Endodermal cell (in vitro differentiated cells): ENCODE results near the gene CADM1. TPM values are rescaled to one million over a fixed set of nuclear protein-coding genes. Genes with fewer than 3 reads are reported as not detected.

Experiments used
- DNase-seq: peaks from one replicate; pipeline ENCODE4 v3.0.0-alpha.2; 2017
- H3K27ac ChIP-seq: 2 replicates; pipeline ENCODE4 v1.5.1; 2013; ENCODE audit warnings: mild to moderate bottlenecking, low read depth, low read length, moderate library complexity
- H3K27me3 ChIP-seq: 2 replicates; pipeline ENCODE4 v1.6.1; 2013; ENCODE audit warnings: mild to moderate bottlenecking, low read length, moderate library complexity; ENCODE audit not compliant: insufficient read depth, control insufficient read depth, poor library complexity, severe bottlenecking
- H3K36me3 ChIP-seq: 2 replicates; pipeline ENCODE4 v1.7.0; 2013; ENCODE audit warnings: mild to moderate bottlenecking, low read length, moderate library complexity; ENCODE audit not compliant: control insufficient read depth, insufficient read depth
- H3K4me1 ChIP-seq: one replicate; pipeline ENCODE4 v1.7.0; 2013; ENCODE audit warnings: low read length; ENCODE audit not compliant: control insufficient read depth, insufficient read depth
- H3K4me3 ChIP-seq: 2 replicates; pipeline ENCODE4 v1.5.1; 2013; ENCODE audit warnings: mild to moderate bottlenecking, low read length, moderate library complexity
- H3K9ac ChIP-seq: 2 replicates; pipeline ENCODE4 v1.6.1; 2013; ENCODE audit warnings: mild to moderate bottlenecking, low read length, moderate library complexity; ENCODE audit not compliant: poor library complexity, severe bottlenecking; ENCODE audit errors: extremely low read depth
- H3K9me3 ChIP-seq: 2 replicates; pipeline ENCODE4 v1.6.1; 2013; ENCODE audit warnings: mild to moderate bottlenecking, low read length, moderate library complexity; ENCODE audit not compliant: control insufficient read depth
- H3K27ac Mint-ChIP-seq: 2 replicates; pipeline ENCODE4 v1.8.0; 2020; ENCODE audit warnings: mixed read lengths
- H3K27me3 Mint-ChIP-seq: 2 replicates; pipeline ENCODE4 v1.8.0; 2021; ENCODE audit warnings: mild to moderate bottlenecking, mixed read lengths; ENCODE audit not compliant: insufficient read depth
- H3K36me3 Mint-ChIP-seq: 2 replicates; pipeline ENCODE4 v1.8.0; 2020; ENCODE audit warnings: low read depth, mixed read lengths
- H3K4me1 Mint-ChIP-seq: 2 replicates; pipeline ENCODE4 v1.8.0; 2020; ENCODE audit warnings: mixed read lengths
- H3K4me3 Mint-ChIP-seq: 2 replicates; pipeline ENCODE4 v1.8.0; 2020; ENCODE audit warnings: mild to moderate bottlenecking, moderate library complexity, mixed read lengths
- H3K9me3 Mint-ChIP-seq: 2 replicates; pipeline ENCODE4 v1.8.0; 2020; ENCODE audit warnings: mild to moderate bottlenecking, mixed read lengths
- CTCF ChIP-seq: fragments of 200-600 bp; sonication (generic); conservative IDR thresholded peaks from 2 replicates; pipeline ENCODE4 v1.5.0; 2021; ENCODE audit warnings: antibody characterized with exemption, mild to moderate bottlenecking
- WGBS, 2 experiments: methylation state at CpG; one replicate each; pipeline versions ENCODE4 v1.1.5 to v1.1.7; 2013; ENCODE audit warnings: missing lambda C conversion rate in 2 of 2, mixed read lengths in 1 of 2; ENCODE audit not compliant: insufficient coverage in 1 of 2, insufficient read length in 1 of 2; 5-methylcytosine and 5-hydroxymethylcytosine counted together
- total RNA-seq, 2 donors: library from RNA; stranded (reverse); fragmentation: NEBNext Ultra II Directional in 1 of 2; extraction: Animal tissue kit (Norgen Biotek cat#: 25700) in 1 of 2; gene quantifications; 2 replicates in 1 of 2; 3 replicates in 1 of 2; pipeline ENCODE4 v1.2.1, GENCODE V29; 2021

CADM1 gene
- total RNA-seq, 2 donors from 2014 or later = 76.3 to 88.2 TPM

DNA sequence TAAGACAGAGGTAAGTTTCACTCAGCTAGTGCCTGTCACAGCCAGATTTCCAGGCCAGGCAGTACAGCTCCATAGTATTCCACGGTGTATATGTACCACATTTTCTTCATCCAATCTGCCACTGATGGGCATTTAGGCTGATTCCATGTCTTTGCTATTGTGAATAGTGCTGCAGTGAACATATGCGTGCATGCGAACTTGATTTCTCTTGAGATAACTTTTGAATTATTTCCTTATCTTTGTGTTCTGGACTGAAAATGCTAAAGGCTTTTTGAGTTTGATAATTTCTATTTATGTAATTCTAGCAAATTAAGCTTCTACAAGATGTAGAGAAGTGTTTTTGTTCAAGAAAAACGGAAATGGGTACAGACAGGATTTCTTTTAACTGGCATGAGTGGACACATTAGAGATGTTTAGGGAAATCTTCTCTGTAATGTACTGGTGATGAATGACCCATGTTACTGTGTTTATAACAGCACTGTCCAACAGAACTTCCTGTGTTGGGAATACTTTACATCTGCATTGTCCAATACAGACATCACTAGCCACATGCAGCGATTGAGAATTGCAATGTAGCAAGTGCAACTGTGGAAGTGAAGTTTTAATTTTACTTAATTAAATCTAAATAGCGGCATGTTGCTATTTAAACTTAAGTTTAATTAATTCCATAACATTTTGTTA is 151.3 kb downstream of the CADM1 start:
- DNase-seq = no peak
- H3K9ac ChIP-seq = no peak overlapping the region
- no peak overlapping the region for H3K27ac Mint-ChIP-seq
- H3K27me3 Mint-ChIP-seq = no peaks in the 10 kb centered on the region
- H3K4me1 Mint-ChIP-seq = peaks cover 28% of the 10 kb centered on the region
- no peak overlapping the region for H3K4me3 Mint-ChIP-seq
- H3K9me3 ChIP-seq = no peaks in the 10 kb centered on the region
- H3K4me3 ChIP-seq = no peak overlapping the region
- H3K9me3 Mint-ChIP-seq = no peaks in the 10 kb centered on the region
- no peak for TF ChIP-seq CTCF
- no peaks in the 10 kb centered on the region for H3K36me3 Mint-ChIP-seq
- peaks cover 8% of the 10 kb centered on the region for H3K4me1 ChIP-seq
- WGBS, 2 experiments = 91 to 100% methylated on average over 2 to 6 of the region's 6 CpGs
- no peaks in the 10 kb centered on the region for H3K27me3 ChIP-seq
- H3K27ac ChIP-seq = no peak overlapping the region
- H3K36me3 ChIP-seq = no peaks in the 10 kb centered on the region

- H3K36me3 Mint-ChIP-seq = no peaks in the 10 kb centered on the region
- H3K36me3 ChIP-seq = no peaks in the 10 kb centered on the region
- no peaks in the 10 kb centered on the region for H3K9me3 Mint-ChIP-seq
- H3K27ac ChIP-seq = no peak overlapping the region
- H3K4me3 Mint-ChIP-seq = no peak overlapping the region
- DNase-seq = no peak
- H3K27me3 ChIP-seq = no peaks in the 10 kb centered on the region
- 93 to 94% methylated on average over 3 to 7 of the region's 7 CpGs for WGBS, 2 experiments
- no peak overlapping the region for H3K27ac Mint-ChIP-seq
- no peaks in the 10 kb centered on the region for H3K27me3 Mint-ChIP-seq
- H3K9ac ChIP-seq = no peak overlapping the region
- H3K4me1 ChIP-seq = peaks cover 14% of the 10 kb centered on the region
- no peaks in the 10 kb centered on the region for H3K9me3 ChIP-seq
- no peak for TF ChIP-seq CTCF
- no peak overlapping the region for H3K4me3 ChIP-seq
- peaks cover 49% of the 10 kb centered on the region for H3K4me1 Mint-ChIP-seq
These were observed 154.7 kb downstream of the CADM1 start for GRCh38 chr11:115349335-115350017.

DNA sequence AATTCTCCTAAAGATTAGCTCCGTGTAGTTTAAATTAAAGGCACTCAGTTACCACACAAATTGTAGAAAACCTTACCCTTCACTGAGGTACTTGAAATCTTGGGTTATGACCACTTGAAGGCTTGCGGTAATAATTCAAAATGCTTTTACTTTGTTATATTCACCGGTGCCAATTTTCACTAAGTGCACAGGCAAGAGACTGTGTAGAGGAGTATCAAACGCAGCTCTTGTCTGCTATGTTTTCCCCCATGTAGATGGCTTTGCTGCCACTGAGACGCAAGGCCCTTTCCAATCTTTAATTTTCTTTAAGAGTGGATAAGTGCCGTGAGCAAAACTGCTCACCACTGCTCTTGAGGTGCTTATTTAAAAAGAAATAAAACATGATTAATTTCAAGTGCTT is 155.8 kb downstream of the CADM1 start:
- Histone ChIP-seq H3K4me1 (peaks cover 14% of the 10 kb centered on the region), H3K9ac (no peak overlapping the region), H3K36me3 (no peaks in the 10 kb centered on the region), H3K27ac (no peak overlapping the region), H3K4me3 (no peak overlapping the region), H3K27me3 (no peaks in the 10 kb centered on the region), H3K9me3 (no peaks in the 10 kb centered on the region)
- Mint-ChIP-seq H3K36me3 (no peaks in the 10 kb centered on the region), H3K27ac (no peak overlapping the region), H3K4me3 (no peak overlapping the region), H3K4me1 (peaks cover 46% of the 10 kb centered on the region), H3K9me3 (no peaks in the 10 kb centered on the region), H3K27me3 (no peaks in the 10 kb centered on the region)
- TF ChIP-seq CTCF = no peak
- 95% methylated on average over 4 to 6 of the region's 6 CpGs for WGBS, 2 experiments
- DNase-seq = no peak
